Measurements from ENCODE around the gene ECM2.

Gene ECM2

DNA sequence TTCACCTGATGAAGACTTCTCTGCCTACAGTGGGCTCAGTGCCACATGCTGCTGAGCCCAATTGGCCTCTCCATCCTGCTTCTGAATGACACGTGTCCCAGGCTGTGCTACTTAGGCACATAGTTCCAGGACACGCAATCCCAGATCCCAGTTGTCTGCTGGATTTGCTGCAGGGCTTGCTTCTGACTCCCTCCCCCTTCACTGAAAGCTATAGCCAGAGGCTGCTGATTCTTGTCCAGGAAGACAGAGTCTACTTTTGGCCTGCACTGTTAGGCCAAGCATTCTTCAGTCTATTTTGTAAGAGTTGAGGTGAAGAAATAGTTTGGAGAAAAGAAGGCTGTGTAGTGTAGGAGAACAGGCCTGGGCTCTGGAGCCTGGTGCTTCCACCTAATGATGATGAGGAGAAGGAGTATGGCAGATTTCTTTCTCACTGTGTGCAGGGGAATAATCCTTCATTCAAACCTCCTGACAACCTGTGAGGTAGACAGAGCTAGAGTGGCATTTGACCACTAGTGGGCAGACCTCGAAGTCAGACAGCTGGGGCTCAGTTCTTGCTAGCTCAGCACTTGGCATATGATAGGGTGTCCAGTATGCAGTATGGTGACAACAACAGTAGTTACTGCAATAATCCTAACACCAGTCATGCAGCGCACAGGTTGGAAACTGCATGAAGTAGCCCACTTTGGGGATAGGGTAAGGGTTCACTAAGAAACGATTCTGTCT lies 34.0 kb downstream of the ECM2 start:
- in situ Hi-C loops (cut with MboI; ENCODE audit: low sequenced_read_pairs), result no loop called here

DNA sequence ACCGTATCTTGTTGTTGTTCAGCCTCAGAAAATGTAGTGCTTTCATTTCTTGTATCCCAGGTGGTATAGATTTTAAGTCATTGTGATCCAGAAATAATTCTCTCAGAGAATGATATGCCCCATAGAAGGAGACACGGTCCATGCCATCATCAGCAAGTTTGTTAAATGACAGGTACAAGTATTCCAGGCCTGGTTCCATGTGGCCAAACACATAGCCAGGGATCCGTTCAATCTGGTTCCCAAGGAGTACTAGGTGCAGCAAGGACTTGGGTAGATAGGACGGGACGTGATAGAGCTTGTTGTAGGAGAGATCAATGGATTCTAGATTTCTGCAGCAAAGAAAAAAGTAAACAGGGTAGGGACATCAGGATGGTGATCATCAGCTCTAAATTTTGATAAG lies 35.1 kb downstream of the ECM2 start:
- in situ Hi-C loops (cut with MboI; ENCODE audit: low sequenced_read_pairs), result no loop called here

DNA sequence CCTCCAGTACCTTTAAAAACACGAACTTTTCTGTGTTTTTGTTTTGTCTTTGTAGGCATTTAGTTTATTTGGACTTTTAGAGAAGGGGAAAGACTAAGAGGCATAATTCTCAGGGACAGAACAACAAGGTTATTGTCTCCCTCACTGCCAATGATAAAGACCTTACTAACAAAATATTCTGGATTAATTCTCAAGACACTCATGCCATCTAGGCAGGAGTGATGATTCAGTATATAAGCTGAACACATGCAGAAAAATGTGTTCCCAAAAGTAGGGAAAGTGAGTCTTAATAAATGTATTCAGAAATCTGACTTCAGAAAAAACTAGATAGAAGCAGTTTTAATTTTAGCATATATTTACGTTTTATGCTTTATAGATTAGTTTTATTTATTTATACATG lies 36.1 kb downstream of the ECM2 start:
- in situ Hi-C loops (cut with MboI; ENCODE audit: low sequenced_read_pairs), result no loop called here

DNA sequence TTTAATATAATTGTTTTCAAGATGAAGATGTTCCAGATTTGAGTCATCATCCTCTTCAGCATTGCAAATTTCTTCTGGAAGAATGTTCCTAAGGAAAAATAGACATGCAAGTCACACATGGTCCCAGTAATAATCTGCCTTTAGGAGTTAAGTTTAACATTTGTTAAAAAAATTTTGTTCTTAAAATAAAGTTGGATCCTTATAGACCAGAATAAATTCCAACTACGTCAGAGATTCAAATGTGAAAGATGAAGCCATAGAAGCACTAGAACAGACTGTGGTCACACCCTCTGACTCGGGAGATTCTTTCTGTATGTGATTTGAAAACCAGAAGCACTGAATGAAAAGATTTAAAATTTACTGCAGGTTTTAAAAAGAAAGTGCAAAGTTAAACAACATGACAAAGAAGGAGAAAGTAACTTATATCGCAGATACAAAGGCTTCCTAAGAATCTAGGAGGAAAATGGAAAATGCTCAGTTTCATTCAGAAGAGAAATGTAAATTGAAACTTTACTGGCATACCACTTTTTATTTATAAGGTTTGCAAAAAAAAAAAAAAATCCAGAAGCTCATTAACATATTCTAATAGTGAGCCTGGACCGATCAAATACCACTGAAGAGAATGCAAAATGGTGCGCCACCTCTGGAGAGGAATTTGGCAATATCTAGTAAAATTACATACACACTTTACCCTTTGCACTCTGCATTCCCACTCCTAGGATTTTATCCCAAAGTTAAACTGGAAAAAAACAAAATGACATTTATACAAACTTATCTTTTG lies 39.2 kb downstream of the ECM2 start:
- in situ Hi-C loops (cut with MboI; ENCODE audit: low sequenced_read_pairs), result no loop called here

GRCh38 chr9:92494856-92495255 lies 40.9 kb downstream of the ECM2 start:
- in situ Hi-C loops (cut with MboI; ENCODE audit: low sequenced_read_pairs), result no loop called here

- in situ Hi-C loops (cut with MboI; ENCODE audit: low sequenced_read_pairs), result no loop called here
These were observed 41.9 kb downstream of the ECM2 start for GRCh38 chr9:92493749-92494387.

- in situ Hi-C loops (cut with MboI; ENCODE audit: low sequenced_read_pairs), result no loop called here
These were observed 42.9 kb downstream of the ECM2 start for GRCh38 chr9:92492781-92493401.

DNA sequence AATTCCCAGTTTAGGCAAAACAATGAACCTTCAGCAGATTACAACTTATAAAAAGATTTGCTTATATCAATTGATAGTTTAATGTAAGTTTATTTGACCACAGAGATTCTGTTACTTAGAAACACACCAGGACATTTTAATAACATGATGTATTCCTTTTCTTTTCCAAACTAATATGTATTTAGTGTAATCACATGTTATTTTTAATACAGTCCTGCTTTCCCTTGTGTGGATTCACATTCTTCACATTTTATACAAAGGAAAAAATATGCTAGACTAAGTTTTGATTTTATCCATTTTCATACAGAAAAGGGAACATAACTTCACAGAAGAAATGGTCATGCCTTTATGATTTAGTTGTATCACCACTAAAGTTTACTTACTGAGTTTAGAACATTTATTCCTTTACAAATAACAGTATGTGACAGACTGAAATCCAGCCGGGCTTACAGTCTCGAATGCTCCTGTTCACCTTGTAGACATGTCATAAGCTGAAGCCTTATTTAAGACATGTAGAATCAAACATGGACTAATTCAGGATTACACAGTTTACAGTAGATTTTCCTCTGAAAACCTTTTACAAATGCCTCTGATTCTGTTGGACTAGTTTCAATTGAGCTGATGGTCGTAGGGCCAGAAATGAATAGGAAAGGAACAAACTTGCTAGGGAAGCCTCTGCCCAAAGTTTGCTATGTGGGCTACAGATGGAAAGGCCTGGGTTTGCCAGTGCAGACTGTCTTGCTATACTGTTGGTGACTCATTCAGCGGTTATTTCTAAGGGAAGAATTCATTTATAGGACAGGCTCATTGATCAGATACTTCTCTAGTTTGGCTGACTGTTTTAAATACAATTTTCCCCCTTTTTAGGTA lies 46.9 kb downstream of the ECM2 start:
- in situ Hi-C loops (cut with MboI; ENCODE audit: low sequenced_read_pairs), result no loop called here

DNA sequence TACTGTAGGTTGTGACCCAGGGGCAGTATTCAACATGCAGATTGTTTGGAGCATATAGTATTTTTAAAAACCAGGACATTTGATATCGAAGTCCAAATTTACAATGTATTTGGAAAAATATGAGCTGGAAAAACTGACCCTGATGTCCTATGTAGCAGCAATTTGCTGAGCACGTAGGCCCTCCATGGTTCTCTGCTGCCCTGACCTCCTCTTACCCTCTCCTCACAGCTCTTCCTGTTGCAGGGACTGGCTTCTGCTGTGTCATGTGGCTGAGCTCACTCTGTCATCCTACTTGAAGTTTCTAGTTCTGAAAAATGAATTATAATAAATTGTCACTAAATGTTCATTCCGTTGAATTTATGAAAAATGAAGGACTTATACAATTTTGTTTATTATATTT lies 49.4 kb downstream of the ECM2 start:
- in situ Hi-C loops (cut with MboI; ENCODE audit: low sequenced_read_pairs), result no loop called here

DNA sequence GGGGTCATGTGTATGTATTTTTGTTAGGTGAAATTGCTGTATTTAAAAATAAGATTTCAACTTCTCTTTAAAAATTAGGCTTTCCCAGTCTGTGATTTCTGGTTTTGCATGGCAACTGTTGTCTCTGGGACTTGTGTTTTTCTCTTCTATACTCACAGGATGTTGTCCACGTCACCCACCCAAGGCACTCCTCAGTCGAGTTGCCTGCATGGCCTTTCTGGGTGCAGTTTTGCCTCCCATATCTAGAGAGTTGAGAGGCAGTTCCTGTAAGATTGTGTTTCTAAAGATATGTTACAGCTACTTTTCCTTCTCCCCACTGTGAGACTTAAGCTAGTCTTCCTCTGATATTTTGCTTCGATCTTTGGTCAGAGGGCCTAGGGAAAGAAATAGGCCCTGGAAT lies 51.2 kb downstream of the ECM2 start:
- in situ Hi-C loops (cut with MboI; ENCODE audit: low sequenced_read_pairs), result no loop called here

DNA sequence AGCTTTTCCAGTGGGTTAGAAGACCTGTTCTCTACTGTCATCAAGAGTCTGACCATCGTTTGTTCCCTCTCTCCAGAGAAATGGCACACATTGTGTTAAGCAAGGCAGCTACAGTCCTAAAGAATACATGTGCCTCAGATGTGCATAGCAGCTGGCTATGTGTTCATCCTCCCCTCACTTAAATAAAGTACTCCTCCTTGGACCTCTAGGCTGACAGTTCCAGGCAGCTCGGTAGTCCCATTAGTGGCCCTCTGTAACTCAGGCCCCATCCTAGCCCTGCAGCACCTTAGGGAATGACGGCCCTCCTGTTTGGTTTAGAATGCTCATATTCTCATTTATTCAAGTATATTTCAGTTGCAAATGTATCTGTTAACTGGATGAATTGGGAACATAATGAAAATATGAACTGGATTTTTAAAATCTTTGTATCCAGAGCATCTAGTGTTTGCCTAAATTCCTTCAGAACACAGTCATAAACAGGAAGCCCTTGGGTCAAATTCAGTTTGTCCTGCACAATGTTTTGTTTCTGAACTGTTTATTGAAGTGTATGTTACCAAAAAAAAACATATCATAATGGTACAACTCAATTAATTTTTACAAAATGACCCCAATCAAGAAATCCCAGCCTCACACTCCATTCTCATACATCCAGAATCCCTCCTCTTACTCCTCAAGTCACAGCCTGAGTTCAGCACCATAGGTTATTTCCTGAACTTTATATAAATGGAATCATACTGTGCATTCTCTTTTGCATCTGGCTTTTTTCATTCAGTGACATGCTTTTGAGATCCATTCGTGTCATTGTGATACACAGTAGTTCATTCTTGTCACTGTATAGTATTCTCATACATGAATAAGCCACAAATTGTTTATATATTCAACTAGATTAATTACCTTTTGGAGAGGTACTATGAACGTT lies 51.9 kb downstream of the ECM2 start:
- in situ Hi-C loops (cut with MboI; ENCODE audit: low sequenced_read_pairs), result no loop called here

GRCh38 chr9:92482805-92483204 lies 53.0 kb downstream of the ECM2 start:
- in situ Hi-C loops (cut with MboI; ENCODE audit: low sequenced_read_pairs), result no loop called here

GRCh38 chr9:92482329-92482728 lies 53.5 kb downstream of the ECM2 start, which contains the start of gene ASPN:
Gene ASPN (minus strand): TSS chr9:92482506.
- in situ Hi-C loops (cut with MboI; ENCODE audit: low sequenced_read_pairs), result no loop called here

GRCh38 chr9:92480986-92481633 lies 54.7 kb downstream of the ECM2 start:
- in situ Hi-C loops (cut with MboI; ENCODE audit: low sequenced_read_pairs), result no loop called here

DNA sequence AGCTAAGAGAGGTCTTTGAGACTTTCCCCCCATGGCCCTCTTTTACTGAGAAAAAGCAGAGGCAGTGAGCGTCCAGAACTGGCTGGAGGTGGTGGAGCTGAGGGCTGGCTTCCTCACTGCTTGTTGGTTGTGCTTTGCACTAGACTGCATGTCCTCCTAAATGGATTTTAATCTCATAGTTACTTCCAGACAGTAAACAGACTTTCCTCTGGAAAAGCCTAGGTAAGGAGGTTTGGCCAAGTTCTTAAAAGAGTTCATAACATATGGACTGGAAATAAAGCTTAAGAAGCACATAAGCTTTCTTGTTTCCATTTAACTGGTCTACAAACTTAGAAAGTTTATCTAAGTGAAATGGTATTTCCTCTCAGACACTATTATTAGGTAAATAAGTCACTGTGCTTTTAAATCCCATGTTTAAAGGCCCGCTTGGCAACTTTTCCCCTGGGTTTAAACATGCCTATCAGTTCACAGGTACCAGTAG lies 55.5 kb downstream of the ECM2 start:
- in situ Hi-C loops (cut with MboI; ENCODE audit: low sequenced_read_pairs), result no loop called here

- in situ Hi-C loops (cut with MboI; ENCODE audit: low sequenced_read_pairs), result no loop called here
These were observed 56.4 kb downstream of the ECM2 start for GRCh38 chr9:92479346-92479745.

GRCh38 chr9:92478783-92479182 lies 57.0 kb downstream of the ECM2 start:
- in situ Hi-C loops (cut with MboI; ENCODE audit: low sequenced_read_pairs), result no loop called here

GRCh38 chr9:92476962-92477361 lies 58.8 kb downstream of the ECM2 start:
- in situ Hi-C loops (cut with MboI; ENCODE audit: low sequenced_read_pairs), result no loop called here

DNA sequence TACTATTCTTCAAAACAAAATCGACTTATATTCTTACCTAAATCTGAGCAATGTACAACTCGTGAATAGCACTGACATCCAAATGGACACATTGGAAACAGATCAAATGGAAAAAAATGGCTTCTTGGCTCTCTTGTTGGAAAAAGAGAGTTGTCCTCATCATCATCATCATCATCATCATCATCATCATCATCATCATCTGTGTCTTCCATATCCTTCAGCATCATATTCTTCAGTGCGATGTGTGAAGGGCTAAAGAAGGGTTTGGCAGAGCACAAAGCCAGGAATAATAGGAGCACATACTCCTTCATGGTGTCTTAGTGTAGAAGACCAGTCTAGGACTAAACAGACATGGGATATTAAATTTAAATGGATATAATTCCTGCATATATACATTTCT lies 61.2 kb downstream of the ECM2 start:
- in situ Hi-C loops (cut with MboI; ENCODE audit: low sequenced_read_pairs), result no loop called here

All from HL-60/S4 treated with retinoic acid at 250 ng/mL for 4 days and 3 days (cell line).